WTC11 (cell line): Measurements from ENCODE around the gene PCDHGB4.

Experiments used
- E2F4 ChIP-seq: sonication (generic); formaldehyde crosslinking; IDR thresholded peaks from 2 replicates; pipeline ENCODE4 v1.8.1; 2022; ENCODE audit warnings: low read depth, mild to moderate bottlenecking, moderate library complexity, missing genetic modification reagents, borderline replicate concordance
- ESRRA ChIP-seq: sonication (generic); formaldehyde crosslinking; IDR thresholded peaks from 2 replicates; pipeline ENCODE4 v1.8.1; 2022; ENCODE audit warnings: mild to moderate bottlenecking, missing genetic modification reagents, borderline replicate concordance
- NFE2L1 ChIP-seq: sonication (generic); formaldehyde crosslinking; IDR thresholded peaks from 2 replicates; pipeline ENCODE4 v1.8.1; 2023; ENCODE audit warnings: missing genetic modification reagents
- SOX15 ChIP-seq: fragments of 250-450 bp; sonication (Bioruptor Pico); IDR thresholded peaks from 2 replicates; pipeline ENCODE4 v1.9.0; 2021; ENCODE audit warnings: mild to moderate bottlenecking
- ZBTB21 ChIP-seq: sonication (generic); formaldehyde crosslinking; IDR thresholded peaks from 2 replicates; pipeline ENCODE4 v1.8.1; 2023; ENCODE audit warnings: mild to moderate bottlenecking, missing genetic modification reagents, borderline replicate concordance
- ZNF219 ChIP-seq: sonication (generic); formaldehyde crosslinking; IDR thresholded peaks from 2 replicates; pipeline ENCODE4 v1.8.0; 2023; ENCODE audit warnings: missing genetic modification reagents, mild to moderate bottlenecking, borderline replicate concordance
- TF ChIP-seq, protein P1 (sequence below): fragments of 200-600 bp; IDR thresholded peaks from 2 replicates; pipeline ENCODE4 v1.8.0; 2022; ENCODE audit warnings: antibody characterized with exemption
- TF ChIP-seq, protein P2 (sequence below): sonication (generic); formaldehyde crosslinking; IDR thresholded peaks from 2 replicates; pipeline ENCODE4 v1.8.1; 2022; ENCODE audit warnings: mild to moderate bottlenecking, missing genetic modification reagents, moderate library complexity, borderline replicate concordance
- TF ChIP-seq, protein P3 (sequence below): sonication (generic); formaldehyde crosslinking; IDR thresholded peaks from 2 replicates; pipeline ENCODE4 v1.8.0; 2022; ENCODE audit warnings: mild to moderate bottlenecking, missing genetic modification reagents
- TF ChIP-seq, protein P4 (sequence below): sonication (generic); formaldehyde crosslinking; IDR thresholded peaks from 2 replicates; pipeline ENCODE4 v1.8.1; 2023; ENCODE audit warnings: mild to moderate bottlenecking, missing genetic modification reagents, moderate library complexity
- TF ChIP-seq, protein P5 (sequence below): sonication (generic); formaldehyde crosslinking; IDR thresholded peaks from 2 replicates; pipeline ENCODE4 v1.8.0; 2022; ENCODE audit warnings: mild to moderate bottlenecking, missing genetic modification reagents

DNA sequence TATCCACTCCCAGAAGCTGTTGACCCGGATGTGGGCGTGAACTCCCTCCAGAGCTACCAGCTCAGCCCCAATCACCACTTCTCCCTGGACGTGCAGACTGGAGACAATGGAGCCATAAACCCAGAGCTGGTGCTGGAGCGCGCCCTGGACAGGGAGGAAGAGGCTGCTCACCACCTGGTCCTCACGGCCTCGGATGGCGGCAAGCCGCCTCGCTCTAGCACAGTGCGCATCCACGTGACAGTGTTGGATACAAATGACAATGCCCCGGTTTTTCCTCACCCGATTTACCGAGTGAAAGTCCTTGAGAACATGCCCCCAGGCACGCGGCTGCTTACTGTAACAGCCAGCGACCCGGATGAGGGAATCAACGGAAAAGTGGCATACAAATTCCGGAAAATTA, 5.8 kb downstream of the PCDHGB4 start:
- no peak for TF ChIP-seq E2F4 (CRISPR knock-in tag)
- no peak for TF ChIP-seq ZNF219
- TF ChIP-seq, protein P1, sequence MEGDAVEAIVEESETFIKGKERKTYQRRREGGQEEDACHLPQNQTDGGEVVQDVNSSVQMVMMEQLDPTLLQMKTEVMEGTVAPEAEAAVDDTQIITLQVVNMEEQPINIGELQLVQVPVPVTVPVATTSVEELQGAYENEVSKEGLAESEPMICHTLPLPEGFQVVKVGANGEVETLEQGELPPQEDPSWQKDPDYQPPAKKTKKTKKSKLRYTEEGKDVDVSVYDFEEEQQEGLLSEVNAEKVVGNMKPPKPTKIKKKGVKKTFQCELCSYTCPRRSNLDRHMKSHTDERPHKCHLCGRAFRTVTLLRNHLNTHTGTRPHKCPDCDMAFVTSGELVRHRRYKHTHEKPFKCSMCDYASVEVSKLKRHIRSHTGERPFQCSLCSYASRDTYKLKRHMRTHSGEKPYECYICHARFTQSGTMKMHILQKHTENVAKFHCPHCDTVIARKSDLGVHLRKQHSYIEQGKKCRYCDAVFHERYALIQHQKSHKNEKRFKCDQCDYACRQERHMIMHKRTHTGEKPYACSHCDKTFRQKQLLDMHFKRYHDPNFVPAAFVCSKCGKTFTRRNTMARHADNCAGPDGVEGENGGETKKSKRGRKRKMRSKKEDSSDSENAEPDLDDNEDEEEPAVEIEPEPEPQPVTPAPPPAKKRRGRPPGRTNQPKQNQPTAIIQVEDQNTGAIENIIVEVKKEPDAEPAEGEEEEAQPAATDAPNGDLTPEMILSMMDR = no peak
- TF ChIP-seq NFE2L1 = no peak
- TF ChIP-seq SOX15 (CRISPR knock-in tag) = no peak
- TF ChIP-seq ESRRA = no peak
- TF ChIP-seq, protein P2, sequence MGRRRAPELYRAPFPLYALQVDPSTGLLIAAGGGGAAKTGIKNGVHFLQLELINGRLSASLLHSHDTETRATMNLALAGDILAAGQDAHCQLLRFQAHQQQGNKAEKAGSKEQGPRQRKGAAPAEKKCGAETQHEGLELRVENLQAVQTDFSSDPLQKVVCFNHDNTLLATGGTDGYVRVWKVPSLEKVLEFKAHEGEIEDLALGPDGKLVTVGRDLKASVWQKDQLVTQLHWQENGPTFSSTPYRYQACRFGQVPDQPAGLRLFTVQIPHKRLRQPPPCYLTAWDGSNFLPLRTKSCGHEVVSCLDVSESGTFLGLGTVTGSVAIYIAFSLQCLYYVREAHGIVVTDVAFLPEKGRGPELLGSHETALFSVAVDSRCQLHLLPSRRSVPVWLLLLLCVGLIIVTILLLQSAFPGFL = no peak
- TF ChIP-seq, protein P3, sequence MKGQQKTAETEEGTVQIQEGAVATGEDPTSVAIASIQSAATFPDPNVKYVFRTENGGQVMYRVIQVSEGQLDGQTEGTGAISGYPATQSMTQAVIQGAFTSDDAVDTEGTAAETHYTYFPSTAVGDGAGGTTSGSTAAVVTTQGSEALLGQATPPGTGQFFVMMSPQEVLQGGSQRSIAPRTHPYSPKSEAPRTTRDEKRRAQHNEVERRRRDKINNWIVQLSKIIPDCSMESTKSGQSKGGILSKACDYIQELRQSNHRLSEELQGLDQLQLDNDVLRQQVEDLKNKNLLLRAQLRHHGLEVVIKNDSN (CRISPR knock-in tag) = no peak
- no peak for TF ChIP-seq ZBTB21 (CRISPR knock-in tag)
- TF ChIP-seq, protein P4, sequence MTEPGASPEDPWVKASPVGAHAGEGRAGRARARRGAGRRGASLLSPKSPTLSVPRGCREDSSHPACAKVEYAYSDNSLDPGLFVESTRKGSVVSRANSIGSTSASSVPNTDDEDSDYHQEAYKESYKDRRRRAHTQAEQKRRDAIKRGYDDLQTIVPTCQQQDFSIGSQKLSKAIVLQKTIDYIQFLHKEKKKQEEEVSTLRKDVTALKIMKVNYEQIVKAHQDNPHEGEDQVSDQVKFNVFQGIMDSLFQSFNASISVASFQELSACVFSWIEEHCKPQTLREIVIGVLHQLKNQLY (CRISPR knock-in tag) = no peak
- TF ChIP-seq, protein P5, sequence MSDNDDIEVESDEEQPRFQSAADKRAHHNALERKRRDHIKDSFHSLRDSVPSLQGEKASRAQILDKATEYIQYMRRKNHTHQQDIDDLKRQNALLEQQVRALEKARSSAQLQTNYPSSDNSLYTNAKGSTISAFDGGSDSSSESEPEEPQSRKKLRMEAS (CRISPR knock-in tag) = no peak
